Neural cell (in vitro differentiated cells): Measurements from ENCODE around the gene FHAD1.

Experiments used
- CTCF ChIP-seq: fragments of 450-650 bp; IDR thresholded peaks from 2 replicates; pipeline ENCODE4 v1.5.1; 2014; ENCODE audit warnings: antibody characterized with exemption, mild to moderate bottlenecking, moderate library complexity; ENCODE audit not compliant: poor library complexity, severe bottlenecking
- EP300 ChIP-seq: fragments of 450-650 bp; conservative IDR thresholded peaks from 2 replicates; pipeline ENCODE4 v1.6.1; 2014; ENCODE audit warnings: antibody characterized with exemption, mild to moderate bottlenecking, moderate library complexity; ENCODE audit not compliant: poor library complexity, severe bottlenecking
- EZH2 ChIP-seq: fragments of 200-600, 300-800 bp; shearing (Covaris generic), sonication (generic); IDR thresholded peaks from 2 replicates; pipeline ENCODE4 v1.6.1; 2014; ENCODE audit warnings: antibody characterized with exemption, low read length, borderline replicate concordance, mild to moderate bottlenecking; ENCODE audit not compliant: insufficient read depth, poor library complexity, severe bottlenecking
- MXI1 ChIP-seq: fragments of 450-650 bp; conservative IDR thresholded peaks from 2 replicates; pipeline ENCODE4 v1.6.1; 2014; ENCODE audit warnings: antibody characterized with exemption, mild to moderate bottlenecking; ENCODE audit not compliant: poor library complexity, severe bottlenecking
- POLR2AphosphoS5 ChIP-seq: IDR thresholded peaks from 2 replicates; pipeline ENCODE4 v1.6.1; 2012
- RAD21 ChIP-seq: fragments of 450-650 bp; conservative IDR thresholded peaks from 2 replicates; pipeline ENCODE4 v1.6.1; 2014; ENCODE audit warnings: antibody characterized with exemption, mild to moderate bottlenecking, moderate library complexity
- SMC3 ChIP-seq: fragments of 450-650 bp; conservative IDR thresholded peaks from 2 replicates; pipeline ENCODE4 v1.6.1; 2014; ENCODE audit warnings: antibody characterized with exemption, mild to moderate bottlenecking, moderate library complexity; ENCODE audit not compliant: poor library complexity
- TAF1 ChIP-seq: IDR thresholded peaks from 2 replicates; pipeline ENCODE4 v1.6.1; 2012; ENCODE audit warnings: low read depth

- TF ChIP-seq CTCF (no peak), EZH2 (no peak), EP300 (no peak), MXI1 (no peak), POLR2AphosphoS5 (no peak), RAD21 (no peak), TAF1 (no peak), SMC3 (no peak)
Measured at GRCh38 chr1:15220825-15221431, 26.1 kb upstream of the FHAD1 start.
